SJCRH30 (cell line): Measurements from ENCODE around the gene BTBD19. TPM values are rescaled to one million over a fixed set of nuclear protein-coding genes. Genes with fewer than 3 reads are reported as not detected.
A peak's percentile ranks its signal among the peaks of the same experiment; 100 is the strongest.
"Not testable (repeated sequence)": the region's sequence is repeated elsewhere in the genome, so short reads cannot be mapped to it uniquely, and the experiment has no call there.

Experiments
- DNase-seq, 2 experiments: peaks; one replicate each; pipeline ENCODE4 v3.0.0-alpha.2; 2015 to 2020
- H3K27ac ChIP-seq: fragments of 250-450 bp; sonication (Bioruptor Pico); 2 replicates; pipeline ENCODE4 v1.5.1; 2020; ENCODE audit warnings: mild to moderate bottlenecking, moderate library complexity
- H3K27me3 ChIP-seq: fragments of 250-450 bp; sonication (Bioruptor Pico); 2 replicates; pipeline ENCODE4 v1.5.1; 2020; ENCODE audit warnings: mild to moderate bottlenecking, moderate library complexity
- H3K36me3 ChIP-seq: fragments of 250-450 bp; sonication (Bioruptor Pico); 2 replicates; pipeline ENCODE4 v1.5.1; 2020; ENCODE audit warnings: mild to moderate bottlenecking, moderate library complexity
- H3K4me1 ChIP-seq: fragments of 250-450 bp; sonication (Bioruptor Pico); 2 replicates; pipeline ENCODE4 v1.5.1; 2020; ENCODE audit warnings: mild to moderate bottlenecking, moderate library complexity
- H3K4me3 ChIP-seq: fragments of 250-450 bp; sonication (Bioruptor Pico); 2 replicates; pipeline ENCODE4 v1.5.1; 2020; ENCODE audit warnings: mild to moderate bottlenecking, moderate library complexity
- H3K9me3 ChIP-seq: fragments of 250-450 bp; sonication (Bioruptor Pico); replicated peaks from 2 replicates; pipeline ENCODE4 v1.5.1; 2020; ENCODE audit warnings: mild to moderate bottlenecking, moderate library complexity
- total RNA-seq: library from RNA; depleted of rRNA; stranded (reverse); fragments of >200 nt; shearing (Covaris generic); gene quantifications from 2 replicates; pipeline ENCODE4 v1.2.3, GENCODE V29; 2014; rRNA removed

The BTBD19 gene
- 0.43 and 1.4 TPM in 2 replicates for total RNA-seq

- H3K4me3 ChIP-seq = peak within 1 kb of the TSS; percentile 28
- no peaks in the 10 kb centered on the region for H3K9me3 ChIP-seq
- peak within 1 kb of the TSS; percentile 93 for H3K27ac ChIP-seq
- peaks cover 30% of the 10 kb centered on the region for H3K4me1 ChIP-seq
- peak; percentile 88 for DNase-seq
- H3K27me3 ChIP-seq = no peaks in the 10 kb centered on the region
- peaks cover 5% of the 10 kb centered on the region; the same call in 1 of the 2 replicates for H3K36me3 ChIP-seq
Measured at GRCh38 chr1:44808063-44808937, at the start of gene BTBD19. TSS of gene BTBD19 (plus strand) at chr1:44808523. CDS start at chr1:44808821, 298 bp downstream.

- Histone ChIP-seq H3K9me3 (no peaks in the 10 kb centered on the region), H3K36me3 (peaks cover 94% of the 10 kb centered on the region), H3K27me3 (no peaks in the 10 kb centered on the region), H3K27ac (peak overlapping the region; percentile 40), H3K4me3 (no peak overlapping the region), H3K4me1 (peaks cover 24% of the 10 kb centered on the region)
- peak; percentile 75 to 84 for DNase-seq
Measured at GRCh38 chr1:44759077-44759476, 49.2 kb upstream of the BTBD19 start.

GRCh38 chr1:44760876-44761275 is 47.4 kb upstream of the BTBD19 start:
- no peaks in the 10 kb centered on the region for H3K9me3 ChIP-seq
- H3K36me3 ChIP-seq = peaks cover 93% of the 10 kb centered on the region
- no peak overlapping the region for H3K4me3 ChIP-seq
- no peak for DNase-seq
- H3K27me3 ChIP-seq = no peaks in the 10 kb centered on the region
- H3K27ac ChIP-seq = no peak overlapping the region
- peaks cover 24% of the 10 kb centered on the region for H3K4me1 ChIP-seq

- DNase-seq, H3K27me3 ChIP-seq, H3K4me3 ChIP-seq, H3K27ac ChIP-seq, H3K4me1 ChIP-seq, H3K9me3 ChIP-seq: not testable (repeated sequence)
- H3K36me3 ChIP-seq = peaks cover 54% of the 10 kb centered on the region
Measured at GRCh38 chr1:44766421-44766820, 41.9 kb upstream of the BTBD19 start.

GRCh38 chr1:44775078-44775929 is 33.0 kb upstream of the BTBD19 start, which contains the start of gene RPS8:
TSS of gene RPS8 (plus strand) at chr1:44775540. CDS start at chr1:44775597, 57 bp downstream.
- peak within 1 kb of the TSS; percentile 83 for H3K27ac ChIP-seq
- peaks cover 46% of the 10 kb centered on the region for H3K36me3 ChIP-seq
- peak within 1 kb of the TSS; percentile 67 for H3K4me3 ChIP-seq
- H3K27me3 ChIP-seq = no peaks in the 10 kb centered on the region
- DNase-seq = peak; percentile 95 to 98
- H3K4me1 ChIP-seq = 0 out of 2 replicates have a peak, but pooled peaks cover 12% of the 10 kb centered on the region
- H3K9me3 ChIP-seq = no peaks in the 10 kb centered on the region

GRCh38 chr1:44775930-44776729 is 32.2 kb upstream of the BTBD19 start:
- no peaks in the 10 kb centered on the region for H3K27me3 ChIP-seq
- H3K9me3 ChIP-seq = no peaks in the 10 kb centered on the region
- 0 out of 2 replicates have a peak, but pooled peaks cover 12% of the 10 kb centered on the region for H3K4me1 ChIP-seq
- peak overlapping the region; percentile 83 for H3K27ac ChIP-seq
- peaks cover 53% of the 10 kb centered on the region for H3K36me3 ChIP-seq
- peak overlapping the region; percentile 67 for H3K4me3 ChIP-seq
- DNase-seq = peak in 1 of 2 experiments; percentile 27

GRCh38 chr1:44776730-44777068 is 31.6 kb upstream of the BTBD19 start:
- H3K9me3 ChIP-seq = no peaks in the 10 kb centered on the region
- peak overlapping the region; percentile 67 for H3K4me3 ChIP-seq
- peak overlapping the region; percentile 83; the same call in 1 of the 2 replicates for H3K27ac ChIP-seq
- no peak for DNase-seq
- H3K4me1 ChIP-seq = 0 out of 2 replicates have a peak, but pooled peaks cover 12% of the 10 kb centered on the region
- H3K27me3 ChIP-seq = no peaks in the 10 kb centered on the region
- peaks cover 58% of the 10 kb centered on the region for H3K36me3 ChIP-seq

GRCh38 chr1:44777547-44777946 is 30.8 kb upstream of the BTBD19 start:
- H3K4me1 ChIP-seq = 0 out of 2 replicates have a peak, but pooled peaks cover 12% of the 10 kb centered on the region
- H3K4me3 ChIP-seq = no peak overlapping the region; the same call in 1 of the 2 replicates
- no peaks in the 10 kb centered on the region for H3K27me3 ChIP-seq
- H3K9me3 ChIP-seq = no peaks in the 10 kb centered on the region
- no peak overlapping the region for H3K27ac ChIP-seq
- no peak for DNase-seq
- H3K36me3 ChIP-seq = peaks cover 58% of the 10 kb centered on the region

- no peak for DNase-seq
- Histone ChIP-seq H3K36me3 (peaks cover 58% of the 10 kb centered on the region), H3K9me3 (no peaks in the 10 kb centered on the region), H3K27me3 (no peaks in the 10 kb centered on the region), H3K27ac (no peak overlapping the region), H3K4me1 (0 out of 2 replicates have a peak, but pooled peaks cover 12% of the 10 kb centered on the region), H3K4me3 (no peak overlapping the region)
Measured at GRCh38 chr1:44777969-44778635, 30.2 kb upstream of the BTBD19 start.

GRCh38 chr1:44778705-44779576 is 29.4 kb upstream of the BTBD19 start:
- no peak overlapping the region for H3K27ac ChIP-seq
- no peak overlapping the region for H3K4me3 ChIP-seq
- 0 out of 2 replicates have a peak, but pooled peaks cover 12% of the 10 kb centered on the region for H3K4me1 ChIP-seq
- H3K36me3 ChIP-seq = peaks cover 58% of the 10 kb centered on the region
- no peak for DNase-seq
- H3K9me3 ChIP-seq = no peaks in the 10 kb centered on the region
- no peaks in the 10 kb centered on the region for H3K27me3 ChIP-seq

GRCh38 chr1:44780583-44781121 is 27.7 kb upstream of the BTBD19 start:
- Histone ChIP-seq H3K27ac (no peak overlapping the region), H3K4me3 (no peak overlapping the region), H3K27me3 (no peaks in the 10 kb centered on the region), H3K36me3 (peaks cover 58% of the 10 kb centered on the region), H3K9me3 (no peaks in the 10 kb centered on the region), H3K4me1 (0 out of 2 replicates have a peak, but pooled peaks cover 12% of the 10 kb centered on the region)
- DNase-seq = no peak

- H3K4me1 ChIP-seq = no peaks in the 10 kb centered on the region
- H3K27me3 ChIP-seq = no peaks in the 10 kb centered on the region
- H3K9me3 ChIP-seq = no peaks in the 10 kb centered on the region
- H3K36me3 ChIP-seq = peaks cover 29% of the 10 kb centered on the region
- no peak overlapping the region for H3K4me3 ChIP-seq
- DNase-seq = no peak
- no peak overlapping the region for H3K27ac ChIP-seq
Measured at GRCh38 chr1:44783697-44784093, 24.6 kb upstream of the BTBD19 start.
